Liver (tissue), 9 donors: ENCODE results near the gene SOX15. TPM values are rescaled to one million over a fixed set of nuclear protein-coding genes. Genes with fewer than 3 reads are reported as not detected.

ENCODE experiments used
- DNase-seq: peaks from one replicate; pipeline ENCODE4 v3.0.0-alpha.2; 2017; ENCODE audit warnings: low spot score
- H3K27ac ChIP-seq, 2 donors: one replicate each; pipeline ENCODE4 v1.7.0; 2013; ENCODE audit warnings: inconsistent platforms in 2 of 2, low read length in 2 of 2, control low read depth in 1 of 2, low read depth in 1 of 2, mild to moderate bottlenecking in 1 of 2
- H3K27me3 ChIP-seq, 4 donors: one replicate each; pipeline versions ENCODE4 v1.6.1 to v1.7.0; 2013; ENCODE audit warnings: low read length in 3 of 4, inconsistent platforms in 1 of 4, mild to moderate bottlenecking in 1 of 4, moderate library complexity in 1 of 4; ENCODE audit not compliant: control insufficient read depth in 4 of 4, insufficient read depth in 4 of 4
- H3K36me3 ChIP-seq, 4 donors: one replicate each; pipeline versions ENCODE4 v1.6.1 to v1.7.0; 2013; ENCODE audit warnings: low read length in 3 of 4, mild to moderate bottlenecking in 3 of 4, low read depth in 1 of 4, moderate library complexity in 1 of 4; ENCODE audit not compliant: control insufficient read depth in 4 of 4, insufficient read depth in 3 of 4
- H3K4me1 ChIP-seq, 4 donors: one replicate each; pipeline versions ENCODE4 v1.6.1 to v1.7.0; 2013; ENCODE audit warnings: low read length in 3 of 4, mild to moderate bottlenecking in 3 of 4, moderate library complexity in 1 of 4; ENCODE audit not compliant: control insufficient read depth in 4 of 4, insufficient read depth in 4 of 4
- H3K4me3 ChIP-seq, 3 donors: one replicate each; pipeline versions ENCODE4 v1.6.1 to v1.7.0; 2013; ENCODE audit warnings: low read length in 3 of 3, control low read depth in 1 of 3, low read depth in 1 of 3, mild to moderate bottlenecking in 1 of 3
- H3K9ac ChIP-seq, 2 donors: one replicate each; pipeline ENCODE4 v1.7.0; 2013; ENCODE audit warnings: low read length in 2 of 2, mild to moderate bottlenecking in 2 of 2, moderate library complexity in 2 of 2, control low read depth in 1 of 2, low read depth in 1 of 2
- H3K9me3 ChIP-seq, 4 donors: one replicate each; pipeline versions ENCODE4 v1.6.1 to v1.7.0; 2013; ENCODE audit warnings: low read length in 3 of 4; ENCODE audit not compliant: control insufficient read depth in 4 of 4
- FOXA1 ChIP-seq: IDR thresholded peaks from 2 replicates; pipeline ENCODE4 v1.6.1; 2016; ENCODE audit warnings: antibody characterized with exemption
- GABPA ChIP-seq, 2 donors: IDR thresholded peaks in 1 of 2; conservative IDR thresholded peaks in 1 of 2; 2 replicates each; pipeline ENCODE4 v1.6.1; 2016; ENCODE audit warnings: antibody characterized with exemption in 2 of 2, mild to moderate bottlenecking in 1 of 2, moderate library complexity in 1 of 2
- HNF4A ChIP-seq, 2 donors: conservative IDR thresholded peaks; 2 replicates each; pipeline ENCODE4 v1.6.1; 2016; ENCODE audit warnings: antibody characterized with exemption in 2 of 2, mild to moderate bottlenecking in 2 of 2
- HNF4G ChIP-seq: IDR thresholded peaks from 2 replicates; pipeline ENCODE4 v1.6.1; 2016; ENCODE audit warnings: antibody characterized with exemption
- JUND ChIP-seq, 2 donors: IDR thresholded peaks; 2 replicates each; pipeline ENCODE4 v1.6.1; 2016; ENCODE audit warnings: antibody characterized with exemption in 2 of 2
- NR2F2 ChIP-seq: IDR thresholded peaks from 2 replicates; pipeline ENCODE4 v1.6.1; 2016; ENCODE audit warnings: antibody characterized with exemption
- RAD21 ChIP-seq, 2 donors: IDR thresholded peaks; 2 replicates each; pipeline ENCODE4 v1.6.1; 2016; ENCODE audit warnings: antibody characterized with exemption in 2 of 2, mild to moderate bottlenecking in 2 of 2
- SP1 ChIP-seq: IDR thresholded peaks from 2 replicates; pipeline ENCODE4 v1.6.1; 2018; ENCODE audit warnings: antibody characterized with exemption, mild to moderate bottlenecking
- TAF1 ChIP-seq: conservative IDR thresholded peaks from 2 replicates; pipeline ENCODE4 v1.6.1; 2016; ENCODE audit warnings: antibody characterized with exemption, mild to moderate bottlenecking
- YY1 ChIP-seq: IDR thresholded peaks from 2 replicates; pipeline ENCODE4 v1.6.1; 2016; ENCODE audit warnings: antibody characterized with exemption, mild to moderate bottlenecking
- WGBS: extraction: QIAGEN DNeasy Blood & Tissue Kit; methylation state at CpG from one replicate; pipeline ENCODE4 v1.1.7; 2013; 5-methylcytosine and 5-hydroxymethylcytosine counted together
- polyA plus RNA-seq, 2 donors: library from polyadenylated mRNA; stranded (reverse) in 1 of 2; unstranded in 1 of 2; fragments of 200-250 nt in 1 of 2; fragments of >200 nt in 1 of 2; fragmentation: Nextera tagmentation in 1 of 2; extraction: Ambion mirVana in 1 of 2; gene quantifications; one replicate each; pipeline versions ENCODE4 v1.2.1 to v1.2.3, GENCODE V29; 2013 to 2015
- total RNA-seq, 2 donors: library from RNA; depleted of rRNA; stranded (reverse); fragments of >200 nt; gene quantifications; one replicate each; pipeline ENCODE4 v1.2.3, GENCODE V29; 2014
- TF ChIP-seq, protein P1 (sequence below): fragments of 150-350 bp; IDR thresholded peaks from 2 replicates; pipeline ENCODE4 v1.5.1; 2017; ENCODE audit warnings: improper control_type of control experiment, low read depth, low read length; ENCODE audit not compliant: missing input control
- TF ChIP-seq, protein P2 (sequence below): IDR thresholded peaks from 2 replicates; pipeline ENCODE4 v1.6.1; 2016; ENCODE audit warnings: antibody characterized with exemption
- TF ChIP-seq, protein P3 (sequence below): IDR thresholded peaks from 2 replicates; pipeline ENCODE4 v1.6.1; 2016; ENCODE audit warnings: antibody characterized with exemption
- TF ChIP-seq, protein P4 (sequence below): IDR thresholded peaks from 2 replicates; pipeline ENCODE4 v1.6.1; 2016; ENCODE audit warnings: antibody characterized with exemption, mild to moderate bottlenecking
- TF ChIP-seq, protein P5 (sequence below): IDR thresholded peaks from 2 replicates; pipeline ENCODE4 v1.6.1; 2016; ENCODE audit warnings: antibody characterized with exemption
- donor health status: healthy.
- donor health status: healthy.
- donor health status: healthy.
- donor health status: healthy.
- donor health status: healthy.

The SOX15 gene
- total and polyA plus RNA-seq, 4 donors: 0.06 to 0.33 (median 0.17) TPM; not detected in 1

DNA sequence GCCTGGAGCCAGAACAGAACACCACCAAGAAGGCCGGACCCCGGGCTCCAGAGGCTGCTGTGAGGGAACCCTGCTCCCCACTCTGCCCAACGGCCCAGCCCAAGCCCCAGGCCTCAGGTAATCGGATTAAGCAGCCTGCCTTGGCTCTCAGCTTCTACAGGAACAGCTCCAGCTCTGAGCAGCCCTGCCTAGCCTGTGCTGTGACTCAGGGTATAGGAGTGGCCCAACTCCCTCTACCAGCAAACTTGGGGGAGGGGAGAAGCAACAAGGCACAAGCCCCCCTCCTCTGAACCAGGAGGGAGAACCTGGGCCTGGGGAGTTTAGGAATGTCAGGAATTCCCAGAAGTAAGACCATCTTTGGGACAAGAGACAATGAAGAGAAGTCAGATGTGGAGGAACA, 849 bp upstream of the SOX15 start:
- Histone ChIP-seq H3K27me3 (no peaks in the 10 kb centered on the region), H3K36me3 (peaks cover 24 to 63% (median 42%) of the 10 kb centered on the region in 4 donors), H3K4me1 (peaks cover 0 to 5% (median 0%) of the 10 kb centered on the region in 4 donors), H3K9ac (no peak overlapping the region), H3K27ac (no peak overlapping the region), H3K4me3 (no peak overlapping the region), H3K9me3 (no peaks in the 10 kb centered on the region)
- no peak for DNase-seq
- WGBS: 88% methylated on average over 4 of the region's 4 CpGs
- TF ChIP-seq FOXA1: no peak
- TF ChIP-seq, protein P1, sequence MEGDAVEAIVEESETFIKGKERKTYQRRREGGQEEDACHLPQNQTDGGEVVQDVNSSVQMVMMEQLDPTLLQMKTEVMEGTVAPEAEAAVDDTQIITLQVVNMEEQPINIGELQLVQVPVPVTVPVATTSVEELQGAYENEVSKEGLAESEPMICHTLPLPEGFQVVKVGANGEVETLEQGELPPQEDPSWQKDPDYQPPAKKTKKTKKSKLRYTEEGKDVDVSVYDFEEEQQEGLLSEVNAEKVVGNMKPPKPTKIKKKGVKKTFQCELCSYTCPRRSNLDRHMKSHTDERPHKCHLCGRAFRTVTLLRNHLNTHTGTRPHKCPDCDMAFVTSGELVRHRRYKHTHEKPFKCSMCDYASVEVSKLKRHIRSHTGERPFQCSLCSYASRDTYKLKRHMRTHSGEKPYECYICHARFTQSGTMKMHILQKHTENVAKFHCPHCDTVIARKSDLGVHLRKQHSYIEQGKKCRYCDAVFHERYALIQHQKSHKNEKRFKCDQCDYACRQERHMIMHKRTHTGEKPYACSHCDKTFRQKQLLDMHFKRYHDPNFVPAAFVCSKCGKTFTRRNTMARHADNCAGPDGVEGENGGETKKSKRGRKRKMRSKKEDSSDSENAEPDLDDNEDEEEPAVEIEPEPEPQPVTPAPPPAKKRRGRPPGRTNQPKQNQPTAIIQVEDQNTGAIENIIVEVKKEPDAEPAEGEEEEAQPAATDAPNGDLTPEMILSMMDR: no peak
- TF ChIP-seq TAF1: no peak
- TF ChIP-seq JUND (IDR thresholded peaks at IDR 0.05): no peak
- no peak for TF ChIP-seq YY1
- TF ChIP-seq, protein P2, sequence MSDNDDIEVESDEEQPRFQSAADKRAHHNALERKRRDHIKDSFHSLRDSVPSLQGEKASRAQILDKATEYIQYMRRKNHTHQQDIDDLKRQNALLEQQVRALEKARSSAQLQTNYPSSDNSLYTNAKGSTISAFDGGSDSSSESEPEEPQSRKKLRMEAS: no peak
- TF ChIP-seq, protein P3, sequence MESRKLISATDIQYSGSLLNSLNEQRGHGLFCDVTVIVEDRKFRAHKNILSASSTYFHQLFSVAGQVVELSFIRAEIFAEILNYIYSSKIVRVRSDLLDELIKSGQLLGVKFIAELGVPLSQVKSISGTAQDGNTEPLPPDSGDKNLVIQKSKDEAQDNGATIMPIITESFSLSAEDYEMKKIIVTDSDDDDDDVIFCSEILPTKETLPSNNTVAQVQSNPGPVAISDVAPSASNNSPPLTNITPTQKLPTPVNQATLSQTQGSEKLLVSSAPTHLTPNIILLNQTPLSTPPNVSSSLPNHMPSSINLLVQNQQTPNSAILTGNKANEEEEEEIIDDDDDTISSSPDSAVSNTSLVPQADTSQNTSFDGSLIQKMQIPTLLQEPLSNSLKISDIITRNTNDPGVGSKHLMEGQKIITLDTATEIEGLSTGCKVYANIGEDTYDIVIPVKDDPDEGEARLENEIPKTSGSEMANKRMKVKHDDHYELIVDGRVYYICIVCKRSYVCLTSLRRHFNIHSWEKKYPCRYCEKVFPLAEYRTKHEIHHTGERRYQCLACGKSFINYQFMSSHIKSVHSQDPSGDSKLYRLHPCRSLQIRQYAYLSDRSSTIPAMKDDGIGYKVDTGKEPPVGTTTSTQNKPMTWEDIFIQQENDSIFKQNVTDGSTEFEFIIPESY: no peak
- no peak for TF ChIP-seq HNF4A (conservative IDR thresholded peaks at IDR 0.05)
- TF ChIP-seq, protein P4, sequence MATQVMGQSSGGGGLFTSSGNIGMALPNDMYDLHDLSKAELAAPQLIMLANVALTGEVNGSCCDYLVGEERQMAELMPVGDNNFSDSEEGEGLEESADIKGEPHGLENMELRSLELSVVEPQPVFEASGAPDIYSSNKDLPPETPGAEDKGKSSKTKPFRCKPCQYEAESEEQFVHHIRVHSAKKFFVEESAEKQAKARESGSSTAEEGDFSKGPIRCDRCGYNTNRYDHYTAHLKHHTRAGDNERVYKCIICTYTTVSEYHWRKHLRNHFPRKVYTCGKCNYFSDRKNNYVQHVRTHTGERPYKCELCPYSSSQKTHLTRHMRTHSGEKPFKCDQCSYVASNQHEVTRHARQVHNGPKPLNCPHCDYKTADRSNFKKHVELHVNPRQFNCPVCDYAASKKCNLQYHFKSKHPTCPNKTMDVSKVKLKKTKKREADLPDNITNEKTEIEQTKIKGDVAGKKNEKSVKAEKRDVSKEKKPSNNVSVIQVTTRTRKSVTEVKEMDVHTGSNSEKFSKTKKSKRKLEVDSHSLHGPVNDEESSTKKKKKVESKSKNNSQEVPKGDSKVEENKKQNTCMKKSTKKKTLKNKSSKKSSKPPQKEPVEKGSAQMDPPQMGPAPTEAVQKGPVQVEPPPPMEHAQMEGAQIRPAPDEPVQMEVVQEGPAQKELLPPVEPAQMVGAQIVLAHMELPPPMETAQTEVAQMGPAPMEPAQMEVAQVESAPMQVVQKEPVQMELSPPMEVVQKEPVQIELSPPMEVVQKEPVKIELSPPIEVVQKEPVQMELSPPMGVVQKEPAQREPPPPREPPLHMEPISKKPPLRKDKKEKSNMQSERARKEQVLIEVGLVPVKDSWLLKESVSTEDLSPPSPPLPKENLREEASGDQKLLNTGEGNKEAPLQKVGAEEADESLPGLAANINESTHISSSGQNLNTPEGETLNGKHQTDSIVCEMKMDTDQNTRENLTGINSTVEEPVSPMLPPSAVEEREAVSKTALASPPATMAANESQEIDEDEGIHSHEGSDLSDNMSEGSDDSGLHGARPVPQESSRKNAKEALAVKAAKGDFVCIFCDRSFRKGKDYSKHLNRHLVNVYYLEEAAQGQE: no peak
- TF ChIP-seq NR2F2: no peak
- TF ChIP-seq HNF4G: no peak
- TF ChIP-seq, protein P5, sequence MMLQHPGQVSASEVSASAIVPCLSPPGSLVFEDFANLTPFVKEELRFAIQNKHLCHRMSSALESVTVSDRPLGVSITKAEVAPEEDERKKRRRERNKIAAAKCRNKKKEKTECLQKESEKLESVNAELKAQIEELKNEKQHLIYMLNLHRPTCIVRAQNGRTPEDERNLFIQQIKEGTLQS: no peak

DNA sequence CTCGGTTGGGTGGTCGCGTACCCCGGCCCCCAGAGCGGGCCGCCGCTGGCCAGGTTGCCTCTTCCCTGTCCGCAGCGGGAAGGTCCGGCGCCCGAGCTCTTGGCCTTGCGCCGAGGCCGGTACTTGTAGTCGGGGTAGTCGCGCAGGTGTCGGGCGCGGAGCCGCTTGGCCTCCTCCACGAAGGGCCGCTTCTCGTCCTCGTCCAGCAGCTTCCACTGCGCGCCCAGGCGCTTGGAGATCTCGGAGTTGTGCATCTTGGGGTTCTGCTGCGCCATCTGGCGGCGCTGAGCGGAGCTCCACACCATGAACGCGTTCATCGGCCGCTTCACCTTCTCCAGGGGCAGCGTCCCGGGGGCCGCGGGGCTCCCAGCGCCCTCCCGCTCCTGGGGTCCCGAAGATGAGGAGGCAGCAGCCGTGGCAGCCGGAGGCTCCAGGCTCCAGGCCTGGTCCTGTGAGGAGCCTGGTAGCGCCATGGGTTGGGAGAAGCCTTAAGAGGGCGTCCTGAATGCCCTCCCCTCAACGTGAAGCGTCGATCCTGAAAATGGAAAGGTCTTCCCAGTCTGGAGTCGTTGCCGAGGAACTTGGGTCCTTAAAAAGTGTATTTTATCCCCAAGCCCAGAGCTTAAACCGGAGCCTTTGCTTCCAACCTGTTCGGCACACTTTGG, 558 bp downstream of the SOX15 start:
- H3K4me1 ChIP-seq: peaks cover 2 to 14% (median 5%) of the 10 kb centered on the region in 4 donors
- peaks cover 24 to 49% (median 34%) of the 10 kb centered on the region in 4 donors for H3K36me3 ChIP-seq
- TF ChIP-seq GABPA (IDR thresholded peaks at IDR 0.05 in 1 of 2, conservative IDR thresholded peaks at IDR 0.05 in 1 of 2) (no peak), FOXA1 (no peak), SP1 (peak; percentile 27), RAD21 (IDR thresholded peaks at IDR 0.05) (peak; percentile 76 to 88)
- TF ChIP-seq, protein P1: peak; percentile 73
- peak; percentile 77 for DNase-seq
- no peaks in the 10 kb centered on the region for H3K9me3 ChIP-seq
- H3K9ac ChIP-seq: no peak overlapping the region
- H3K27me3 ChIP-seq: no peaks in the 10 kb centered on the region
- no peak overlapping the region for H3K4me3 ChIP-seq
- 37% methylated on average over 56 of the region's 56 CpGs for WGBS
- H3K27ac ChIP-seq: no peak overlapping the region
